Neural progenitor cell (in vitro differentiated cells): Measurements from ENCODE around the gene ASCC2.

ENCODE experiments used
- EZH2 ChIP-seq: fragments of 200-600 bp; sonication (generic); IDR thresholded peaks from 2 replicates; pipeline ENCODE4 v1.6.1; 2017; ENCODE audit warnings: antibody characterized with exemption, mild to moderate bottlenecking, moderate library complexity
- TF ChIP-seq, protein P1 (sequence below): fragments of 200-600 bp; sonication (generic); IDR thresholded peaks from 2 replicates; pipeline ENCODE4 v1.5.1; 2017; ENCODE audit warnings: antibody characterized with exemption, mild to moderate bottlenecking

GRCh38 chr22:29817724-29818123 is 20.4 kb downstream of the ASCC2 start:
- TF ChIP-seq, protein P1, sequence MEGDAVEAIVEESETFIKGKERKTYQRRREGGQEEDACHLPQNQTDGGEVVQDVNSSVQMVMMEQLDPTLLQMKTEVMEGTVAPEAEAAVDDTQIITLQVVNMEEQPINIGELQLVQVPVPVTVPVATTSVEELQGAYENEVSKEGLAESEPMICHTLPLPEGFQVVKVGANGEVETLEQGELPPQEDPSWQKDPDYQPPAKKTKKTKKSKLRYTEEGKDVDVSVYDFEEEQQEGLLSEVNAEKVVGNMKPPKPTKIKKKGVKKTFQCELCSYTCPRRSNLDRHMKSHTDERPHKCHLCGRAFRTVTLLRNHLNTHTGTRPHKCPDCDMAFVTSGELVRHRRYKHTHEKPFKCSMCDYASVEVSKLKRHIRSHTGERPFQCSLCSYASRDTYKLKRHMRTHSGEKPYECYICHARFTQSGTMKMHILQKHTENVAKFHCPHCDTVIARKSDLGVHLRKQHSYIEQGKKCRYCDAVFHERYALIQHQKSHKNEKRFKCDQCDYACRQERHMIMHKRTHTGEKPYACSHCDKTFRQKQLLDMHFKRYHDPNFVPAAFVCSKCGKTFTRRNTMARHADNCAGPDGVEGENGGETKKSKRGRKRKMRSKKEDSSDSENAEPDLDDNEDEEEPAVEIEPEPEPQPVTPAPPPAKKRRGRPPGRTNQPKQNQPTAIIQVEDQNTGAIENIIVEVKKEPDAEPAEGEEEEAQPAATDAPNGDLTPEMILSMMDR, result no peak
- TF ChIP-seq EZH2, result no peak
